Measurements from ENCODE around the gene LRRC63. TPM values are rescaled to one million over a fixed set of nuclear protein-coding genes. Genes with fewer than 3 reads are reported as not detected.

The LRRC63 gene
- polyA plus RNA-seq, 1 of the 3 experiments (the other 2 are of a cell fraction), result 0.03 TPM

DNA sequence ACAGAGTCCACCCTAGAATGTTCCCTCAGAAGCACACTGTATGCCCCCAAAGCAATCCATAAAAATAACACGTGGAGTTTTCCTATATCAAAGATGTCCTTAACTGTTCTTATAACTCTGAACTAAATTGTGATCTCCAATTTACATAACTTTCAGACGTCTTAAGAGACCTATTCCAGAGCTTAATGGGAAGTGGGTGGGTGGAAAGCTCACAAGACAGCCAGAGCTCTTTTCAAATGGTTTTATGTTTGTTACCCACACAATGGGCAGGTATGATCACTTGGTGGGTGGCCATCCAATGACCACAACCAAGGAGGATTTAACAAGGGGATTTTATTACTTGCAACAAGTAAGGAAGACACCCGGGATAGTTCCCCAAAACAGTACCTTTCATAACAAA, 81.7 kb downstream of the LRRC63 start:
- TF ChIP-seq, protein P1, sequence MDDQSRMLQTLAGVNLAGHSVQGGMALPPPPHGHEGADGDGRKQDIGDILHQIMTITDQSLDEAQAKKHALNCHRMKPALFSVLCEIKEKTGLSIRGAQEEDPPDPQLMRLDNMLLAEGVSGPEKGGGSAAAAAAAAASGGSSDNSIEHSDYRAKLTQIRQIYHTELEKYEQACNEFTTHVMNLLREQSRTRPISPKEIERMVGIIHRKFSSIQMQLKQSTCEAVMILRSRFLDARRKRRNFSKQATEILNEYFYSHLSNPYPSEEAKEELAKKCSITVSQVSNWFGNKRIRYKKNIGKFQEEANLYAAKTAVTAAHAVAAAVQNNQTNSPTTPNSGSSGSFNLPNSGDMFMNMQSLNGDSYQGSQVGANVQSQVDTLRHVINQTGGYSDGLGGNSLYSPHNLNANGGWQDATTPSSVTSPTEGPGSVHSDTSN (IDR thresholded peaks at IDR 0.05), result no peak
- TF ChIP-seq ELF1 (IDR thresholded peaks at IDR 0.05) (no peak), RFX5 (IDR thresholded peaks at IDR 0.05; ENCODE audit: low read length) (no peak), EZH2phosphoT487 (IDR thresholded peaks at IDR 0.05; ENCODE audit: borderline replicate concordance, low read depth) (no peak), CTCF (IDR thresholded peaks at IDR 0.05) (no peak), NFIC (IDR thresholded peaks at IDR 0.05; ENCODE audit: borderline replicate concordance) (no peak), TAF1 (IDR thresholded peaks at IDR 0.05; ENCODE audit: borderline replicate concordance, low read depth, low read length) (no peak), REST (IDR thresholded peaks at IDR 0.05; ENCODE audit: low read depth, low read length) (no peak), JUND (IDR thresholded peaks at IDR 0.05) (no peak), CHD2 (IDR thresholded peaks at IDR 0.05; ENCODE audit: low read length, partially characterized antibody) (no peak), NRF1 (IDR thresholded peaks at IDR 0.05; ENCODE audit: low read depth, low read length) (no peak), GABPA (IDR thresholded peaks at IDR 0.05; ENCODE audit: low read depth) (no peak), MXI1 (IDR thresholded peaks at IDR 0.05; ENCODE audit: low read depth, low read length) (no peak), RCOR1 (IDR thresholded peaks at IDR 0.05; ENCODE audit: low read length) (no peak), MEF2A (IDR thresholded peaks at IDR 0.05; ENCODE audit: borderline replicate concordance, low read depth) (no peak), RXRA (IDR thresholded peaks at IDR 0.05; ENCODE audit: borderline replicate concordance, low read depth) (no peak)
- TF ChIP-seq, protein P2, sequence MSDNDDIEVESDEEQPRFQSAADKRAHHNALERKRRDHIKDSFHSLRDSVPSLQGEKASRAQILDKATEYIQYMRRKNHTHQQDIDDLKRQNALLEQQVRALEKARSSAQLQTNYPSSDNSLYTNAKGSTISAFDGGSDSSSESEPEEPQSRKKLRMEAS (IDR thresholded peaks at IDR 0.05; ENCODE audit: low read depth), result no peak
- TF ChIP-seq, protein P3, sequence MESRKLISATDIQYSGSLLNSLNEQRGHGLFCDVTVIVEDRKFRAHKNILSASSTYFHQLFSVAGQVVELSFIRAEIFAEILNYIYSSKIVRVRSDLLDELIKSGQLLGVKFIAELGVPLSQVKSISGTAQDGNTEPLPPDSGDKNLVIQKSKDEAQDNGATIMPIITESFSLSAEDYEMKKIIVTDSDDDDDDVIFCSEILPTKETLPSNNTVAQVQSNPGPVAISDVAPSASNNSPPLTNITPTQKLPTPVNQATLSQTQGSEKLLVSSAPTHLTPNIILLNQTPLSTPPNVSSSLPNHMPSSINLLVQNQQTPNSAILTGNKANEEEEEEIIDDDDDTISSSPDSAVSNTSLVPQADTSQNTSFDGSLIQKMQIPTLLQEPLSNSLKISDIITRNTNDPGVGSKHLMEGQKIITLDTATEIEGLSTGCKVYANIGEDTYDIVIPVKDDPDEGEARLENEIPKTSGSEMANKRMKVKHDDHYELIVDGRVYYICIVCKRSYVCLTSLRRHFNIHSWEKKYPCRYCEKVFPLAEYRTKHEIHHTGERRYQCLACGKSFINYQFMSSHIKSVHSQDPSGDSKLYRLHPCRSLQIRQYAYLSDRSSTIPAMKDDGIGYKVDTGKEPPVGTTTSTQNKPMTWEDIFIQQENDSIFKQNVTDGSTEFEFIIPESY (IDR thresholded peaks at IDR 0.05; ENCODE audit: borderline replicate concordance, low read depth), result no peak
- peaks cover 23% of the 10 kb centered on the region for H3F3A ChIP-seq (replicated peaks; ENCODE audit: insufficient read depth)
- no peak for DNase-seq
- no peaks in the 10 kb centered on the region for H3K27me3 ChIP-seq (ENCODE audit: insufficient read depth)
- H3K9me3 ChIP-seq, result no peaks in the 10 kb centered on the region
- H3K9ac ChIP-seq, result no peak overlapping the region
- 55% methylated on average over 3 of the region's 3 CpGs for WGBS (ENCODE audit: low lambda C conversion rate)
- no peak overlapping the region for H3K4me2 ChIP-seq
- H3K79me2 ChIP-seq (ENCODE audit: insufficient read depth), result no peaks in the 10 kb centered on the region
- ChIA-PET CTCF (interaction anchor here (1.5 to 1.7 kb wide), 2 partner anchors 10 to 14 kb away, joined by 4 to 5 read pairs; no protein-coding TSS in a partner anchor), POLR2A (no interaction called here)
- no peak overlapping the region for H2AFZ ChIP-seq (ENCODE audit: low read depth)
- no peaks in the 10 kb centered on the region for H4K20me1 ChIP-seq (ENCODE audit: insufficient read depth)
- H3K9me2 ChIP-seq, result no peaks in the 10 kb centered on the region
- H3K27ac ChIP-seq (ENCODE audit: low read depth in 2 of 2, low read length in 1 of 2), result no peak overlapping the region
- H3K4me1 ChIP-seq (ENCODE audit: control insufficient read depth in 1 of 2, insufficient read depth in 2 of 2, low read depth in 1 of 2, low read length in 1 of 2), result peaks cover 0 to 31% of the 10 kb centered on the region in 2 experiments; a peak in 2 of 4 replicates
- H3K36me3 ChIP-seq (replicated peaks in 1 of 2; ENCODE audit: control insufficient read depth in 1 of 2, insufficient read depth in 2 of 2, low read length in 1 of 2), result no peaks in the 10 kb centered on the region
- H3K4me3 ChIP-seq (ENCODE audit: low read depth in 2 of 2, low read length in 1 of 2), result no peak overlapping the region
